Ectodermal cell (in vitro differentiated cells): Measurements from ENCODE around the gene OSTC.

Source experiments
- H3K27ac ChIP-seq: 2 replicates; pipeline ENCODE4 v1.7.0; 2013; ENCODE audit warnings: mild to moderate bottlenecking, low read depth, low read length; ENCODE audit not compliant: insufficient read depth, poor library complexity, severe bottlenecking
- H3K27me3 ChIP-seq: 2 replicates; pipeline ENCODE4 v1.7.0; 2013; ENCODE audit warnings: mild to moderate bottlenecking, low read length; ENCODE audit not compliant: insufficient read depth, control insufficient read depth, poor library complexity, severe bottlenecking
- H3K36me3 ChIP-seq: one replicate; pipeline ENCODE4 v1.7.0; 2013; ENCODE audit warnings: low read length; ENCODE audit not compliant: control insufficient read depth, insufficient read depth
- H3K4me1 ChIP-seq: one replicate; pipeline ENCODE4 v1.7.0; 2013; ENCODE audit warnings: low read length; ENCODE audit not compliant: control insufficient read depth, insufficient read depth
- H3K4me3 ChIP-seq: 2 replicates; pipeline ENCODE4 v1.7.0; 2013; ENCODE audit warnings: low read depth, low read length, control low read depth; ENCODE audit not compliant: insufficient read depth
- H3K9me3 ChIP-seq: 2 replicates; pipeline ENCODE4 v1.7.0; 2013; ENCODE audit warnings: mild to moderate bottlenecking, low read length, moderate library complexity; ENCODE audit not compliant: control insufficient read depth
- WGBS, 2 experiments: methylation state at CpG; one replicate each; pipeline ENCODE4 v1.1.7; 2013; ENCODE audit warnings: missing lambda C conversion rate in 2 of 2; 5-methylcytosine and 5-hydroxymethylcytosine counted together

The OSTC gene

DNA sequence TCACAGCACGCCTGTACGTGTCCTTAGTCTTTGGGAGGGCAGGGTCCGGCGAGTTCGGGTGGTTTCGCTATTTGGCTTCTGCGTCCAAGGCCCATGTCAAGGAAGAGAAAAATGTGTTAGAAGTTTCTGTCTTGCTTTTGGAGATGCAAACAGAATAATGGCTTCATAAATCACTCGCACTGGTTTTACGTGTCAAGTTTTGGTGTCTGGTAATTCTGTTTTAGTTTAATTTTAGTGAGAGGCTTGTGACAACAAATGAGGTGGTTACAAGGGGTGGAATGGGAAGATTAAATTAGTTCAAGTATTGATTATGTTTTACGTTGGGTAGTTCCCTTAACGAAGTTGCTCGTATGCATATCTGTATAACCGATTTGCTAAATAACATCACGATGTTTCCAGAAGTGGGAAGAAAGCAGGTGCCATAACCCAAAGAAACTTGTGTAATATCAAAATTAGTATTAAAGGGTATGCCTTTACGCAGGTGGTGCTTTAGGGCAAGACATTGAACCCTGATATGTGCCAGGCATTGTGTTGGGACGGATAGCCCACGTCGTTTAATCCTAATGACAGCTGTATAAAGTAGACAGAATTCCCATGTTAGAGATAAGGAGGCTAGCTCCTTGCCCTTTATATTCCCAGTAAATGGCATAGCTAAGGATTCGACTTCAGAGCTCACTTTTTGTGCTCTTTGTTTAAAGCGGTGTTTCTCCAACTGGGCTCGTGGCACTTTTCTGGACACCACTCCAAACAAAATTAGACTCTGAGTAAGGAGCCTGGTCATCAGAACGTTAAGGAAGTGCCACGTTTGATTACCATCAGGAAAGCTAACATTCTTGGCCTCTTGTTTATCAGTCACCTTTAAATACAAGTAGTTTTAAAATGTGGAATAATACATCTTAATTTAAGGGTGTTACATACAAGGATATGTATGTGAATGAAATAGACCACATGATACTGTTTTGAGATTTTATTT lies 29.2 kb upstream of the OSTC start:
- H3K9me3 ChIP-seq = no peaks in the 10 kb centered on the region
- 13 to 15% methylated on average over 23 of the region's 23 CpGs for WGBS, 2 experiments
- H3K4me1 ChIP-seq = no peaks in the 10 kb centered on the region
- peaks cover 36% of the 10 kb centered on the region for H3K36me3 ChIP-seq
- peak overlapping the region; percentile 92 for H3K27ac ChIP-seq
- no peaks in the 10 kb centered on the region for H3K27me3 ChIP-seq
- peak overlapping the region; percentile 88 for H3K4me3 ChIP-seq

DNA sequence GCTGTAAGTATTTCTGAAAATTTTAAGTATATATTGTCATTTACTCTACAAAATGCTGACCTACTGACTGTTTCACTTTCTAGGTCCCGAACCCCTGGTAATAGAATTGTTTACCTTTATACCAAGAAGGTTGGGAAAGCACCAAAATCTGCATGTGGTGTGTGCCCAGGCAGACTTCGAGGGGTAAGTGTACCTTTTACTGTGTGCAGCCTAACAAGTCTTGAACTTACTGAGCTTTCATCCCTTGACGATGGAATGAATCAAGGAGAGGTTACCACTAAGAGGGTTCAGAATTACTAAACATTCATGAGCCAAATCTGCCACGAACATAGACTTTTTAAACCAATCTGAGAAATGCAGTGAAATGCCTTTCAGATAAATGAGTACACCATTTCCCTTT lies 28.4 kb upstream of the OSTC start:
- H3K36me3 ChIP-seq = peaks cover 44% of the 10 kb centered on the region
- WGBS, 2 experiments = 94% methylated on average over 4 of the region's 4 CpGs

DNA sequence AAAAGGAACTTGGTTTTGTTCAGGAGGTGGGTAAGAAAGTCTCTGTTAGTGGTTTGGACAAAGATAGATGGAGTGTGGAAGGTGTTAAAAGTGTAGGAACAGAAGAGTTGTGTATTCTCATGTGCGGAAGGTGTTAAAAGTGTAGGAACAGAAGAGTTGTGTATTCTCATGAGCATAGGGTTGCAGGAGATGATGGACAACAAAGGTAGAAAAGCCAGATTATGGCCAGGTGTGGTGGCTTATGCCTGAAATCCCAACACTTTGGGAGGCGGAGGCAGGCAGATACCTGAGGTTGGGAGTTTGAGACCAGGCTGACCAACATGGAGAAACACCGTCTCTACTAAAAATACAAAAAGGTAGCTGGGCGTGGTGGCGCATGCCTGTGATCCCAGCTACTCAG lies 27.6 kb upstream of the OSTC start:
- 92 to 94% methylated on average over 5 of the region's 5 CpGs for whole genome bisulfite sequencing, 2 experiments
- H3K4me3 ChIP-seq = no peak overlapping the region
- no peak overlapping the region for H3K27ac ChIP-seq
- H3K36me3 ChIP-seq = peaks cover 44% of the 10 kb centered on the region
- no peaks in the 10 kb centered on the region for H3K9me3 ChIP-seq
- no peaks in the 10 kb centered on the region for H3K4me1 ChIP-seq
- no peaks in the 10 kb centered on the region for H3K27me3 ChIP-seq

More for the DNA sequence above, 28.4 kb upstream of the OSTC start:
- no peaks in the 10 kb centered on the region for H3K4me1 ChIP-seq
- H3K27ac ChIP-seq = no peak overlapping the region
- no peaks in the 10 kb centered on the region for H3K27me3 ChIP-seq
- H3K9me3 ChIP-seq = no peaks in the 10 kb centered on the region
- H3K4me3 ChIP-seq = no peak overlapping the region

DNA sequence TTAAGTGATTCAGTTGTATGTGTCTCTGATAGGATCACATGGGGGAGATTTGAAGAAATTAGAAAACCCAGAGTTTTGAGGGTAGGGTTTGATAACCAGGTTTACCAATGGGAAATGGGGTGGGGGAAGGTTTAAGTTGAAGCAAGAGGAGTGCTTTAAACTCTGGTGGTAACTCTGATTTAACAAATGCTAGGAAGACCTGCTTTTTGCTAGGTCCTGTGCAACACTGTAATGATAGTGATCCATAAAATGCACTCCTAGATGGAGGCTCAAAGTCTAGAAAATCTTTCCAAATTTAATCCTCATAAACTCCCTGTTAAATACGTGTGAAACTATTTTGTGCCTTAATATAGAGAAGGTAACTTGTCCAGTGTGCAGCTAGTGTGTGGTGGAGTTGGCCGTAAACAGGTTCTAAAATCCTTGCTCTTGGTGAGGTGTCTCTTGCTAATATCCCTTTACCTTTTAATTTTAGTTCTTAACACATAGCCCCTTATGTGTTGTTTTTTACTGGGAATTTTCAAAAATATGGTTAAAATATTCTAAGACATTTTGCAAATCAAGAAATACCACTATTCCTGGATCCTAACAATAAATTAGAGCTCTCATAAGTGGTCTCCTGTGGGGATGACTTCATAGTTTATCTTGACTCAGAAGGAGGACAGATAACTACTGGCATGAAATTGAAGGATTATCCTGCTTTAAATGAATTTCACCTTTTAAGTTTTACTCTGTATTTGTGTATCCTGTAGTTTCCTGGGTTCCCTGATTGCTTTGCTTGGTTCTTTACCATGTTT lies 25.9 kb upstream of the OSTC start:
- Histone ChIP-seq H3K27me3 (no peaks in the 10 kb centered on the region), H3K9me3 (no peaks in the 10 kb centered on the region), H3K27ac (no peak overlapping the region), H3K36me3 (peaks cover 49% of the 10 kb centered on the region), H3K4me1 (no peaks in the 10 kb centered on the region), H3K4me3 (no peak overlapping the region)
- WGBS, 2 experiments = 85 to 100% methylated on average over 1 to 2 of the region's 2 CpGs

DNA sequence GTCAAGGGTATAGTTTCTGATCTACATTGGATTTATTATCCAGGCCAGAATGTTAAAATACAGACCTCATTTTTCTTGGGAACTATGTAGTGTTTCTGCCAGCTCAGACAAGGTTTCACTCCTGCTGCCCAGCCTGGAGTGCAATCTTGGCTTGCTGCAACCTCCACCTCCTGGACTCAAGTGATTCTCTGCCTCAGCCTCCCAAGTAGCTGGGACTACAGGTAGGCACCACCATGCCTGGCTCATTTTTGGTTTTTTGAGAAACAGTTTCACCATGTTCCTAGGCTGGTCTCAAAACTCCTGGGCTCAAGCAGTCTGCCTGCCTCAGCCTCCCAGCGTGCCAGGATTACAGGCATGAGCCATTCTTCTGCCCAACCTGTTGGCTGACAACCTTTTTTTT lies 24.3 kb upstream of the OSTC start:
- no peak overlapping the region for H3K27ac ChIP-seq
- H3K4me1 ChIP-seq = no peaks in the 10 kb centered on the region
- peaks cover 53% of the 10 kb centered on the region for H3K36me3 ChIP-seq
- H3K9me3 ChIP-seq = no peaks in the 10 kb centered on the region
- no peak overlapping the region for H3K4me3 ChIP-seq
- no peaks in the 10 kb centered on the region for H3K27me3 ChIP-seq
- 91 to 92% methylated on average over 1 of the region's 1 CpG for WGBS, 2 experiments

DNA sequence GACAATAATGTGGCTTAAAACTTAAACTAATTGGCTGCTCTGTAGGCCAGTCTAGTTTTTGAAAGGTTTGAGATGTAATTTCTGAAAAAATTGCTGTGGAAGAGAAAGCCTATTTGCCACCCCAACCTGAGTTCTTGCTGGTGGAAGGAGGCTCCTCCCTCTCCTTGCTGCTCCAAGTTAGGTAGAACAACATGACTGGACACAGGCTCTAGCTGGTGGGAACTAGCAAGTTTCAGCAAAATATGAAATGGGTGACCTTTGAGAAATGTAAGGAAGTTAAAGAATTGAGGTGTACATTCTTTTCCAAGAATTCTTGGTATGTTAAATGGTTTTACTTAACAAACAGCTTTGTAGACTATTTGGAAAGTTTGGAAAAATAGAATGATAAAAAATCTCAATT lies 22.0 kb upstream of the OSTC start:
- Histone ChIP-seq H3K4me1 (no peaks in the 10 kb centered on the region), H3K36me3 (peaks cover 51% of the 10 kb centered on the region), H3K27me3 (no peaks in the 10 kb centered on the region), H3K27ac (no peak overlapping the region), H3K4me3 (no peak overlapping the region), H3K9me3 (no peaks in the 10 kb centered on the region)

DNA sequence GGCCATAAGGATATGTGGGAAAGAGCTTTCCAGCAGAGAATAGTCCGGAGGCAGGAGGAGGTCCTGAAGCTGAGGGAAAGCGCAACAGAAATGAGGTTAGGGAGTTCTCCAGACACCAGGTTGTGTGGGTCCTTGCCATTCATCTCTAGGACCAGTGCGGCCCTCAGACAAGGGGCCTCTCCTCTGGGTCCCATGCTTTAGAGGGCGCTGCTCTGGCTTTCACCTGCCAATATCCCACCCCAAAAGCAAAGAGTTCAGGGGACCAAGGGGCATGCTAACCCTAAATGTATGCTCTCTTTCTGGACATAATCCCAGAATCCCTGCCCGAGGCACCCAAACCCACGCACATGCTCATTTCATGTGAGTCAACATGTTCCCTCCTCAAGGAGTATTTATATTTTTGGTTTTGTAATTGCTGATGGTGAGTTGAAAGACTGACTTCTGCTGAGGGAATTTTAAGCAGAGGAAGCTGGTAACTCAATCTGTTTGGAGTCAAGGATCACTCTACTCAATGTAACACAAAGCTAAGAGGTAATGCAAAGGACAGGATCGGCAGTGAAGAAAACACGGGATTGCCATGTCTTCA lies 15.2 kb upstream of the OSTC start:
- WGBS, 2 experiments = 84 to 85% methylated on average over 8 of the region's 8 CpGs

DNA sequence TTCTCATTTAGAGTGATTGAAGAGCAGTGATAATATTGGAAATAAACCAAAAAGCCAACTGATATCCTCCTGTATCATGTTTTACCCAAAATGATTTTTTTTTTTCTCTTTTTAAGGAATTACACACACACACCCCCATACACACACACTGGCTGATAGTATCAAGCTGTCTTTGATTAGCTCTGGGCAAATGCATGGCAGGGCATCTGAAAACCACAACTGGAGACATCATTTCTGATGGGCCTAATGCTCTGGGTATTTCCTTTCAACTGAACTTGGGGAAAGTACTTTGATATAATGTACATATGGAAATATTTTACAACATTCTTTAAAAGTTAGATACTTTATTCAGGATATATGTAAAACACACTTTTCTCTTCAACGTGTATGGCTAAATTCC lies 14.2 kb upstream of the OSTC start:
- Histone ChIP-seq H3K27me3 (no peaks in the 10 kb centered on the region), H3K4me3 (no peak overlapping the region), H3K27ac (no peak overlapping the region), H3K36me3 (peaks cover 16% of the 10 kb centered on the region), H3K9me3 (no peaks in the 10 kb centered on the region), H3K4me1 (no peaks in the 10 kb centered on the region)
- 80 to 81% methylated on average over 1 of the region's 1 CpG for WGBS, 2 experiments

More for the DNA sequence above, 15.2 kb upstream of the OSTC start:
- Histone ChIP-seq H3K9me3 (no peaks in the 10 kb centered on the region), H3K4me3 (no peak overlapping the region), H3K27ac (no peak overlapping the region), H3K36me3 (peaks cover 22% of the 10 kb centered on the region), H3K27me3 (no peaks in the 10 kb centered on the region), H3K4me1 (no peaks in the 10 kb centered on the region)

DNA sequence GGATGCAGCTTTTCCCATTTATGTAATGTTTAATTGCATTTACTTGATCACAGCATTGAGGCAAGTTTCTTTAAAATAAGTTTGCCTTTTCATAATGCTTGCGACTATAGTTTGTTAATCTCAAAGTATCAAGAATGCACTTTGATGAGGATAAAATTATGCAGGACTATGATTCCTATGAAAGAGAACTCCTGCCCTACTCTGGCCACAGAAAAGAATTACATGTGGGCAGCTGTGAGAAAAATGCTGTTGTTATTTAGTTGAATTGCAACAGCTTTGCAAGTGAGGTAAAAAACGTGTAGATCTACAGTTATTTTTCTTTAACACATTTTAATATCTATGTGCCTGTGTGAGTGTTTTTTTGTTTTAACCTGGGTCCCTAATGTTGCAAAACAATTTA lies 12.5 kb upstream of the OSTC start:
- H3K27ac ChIP-seq = no peak overlapping the region
- no peak overlapping the region for H3K4me3 ChIP-seq
- H3K36me3 ChIP-seq = peaks cover 11% of the 10 kb centered on the region
- WGBS, 2 experiments = 78 to 100% methylated on average over 1 to 2 of the region's 2 CpGs
- H3K9me3 ChIP-seq = no peaks in the 10 kb centered on the region
- H3K4me1 ChIP-seq = no peaks in the 10 kb centered on the region
- no peaks in the 10 kb centered on the region for H3K27me3 ChIP-seq

DNA sequence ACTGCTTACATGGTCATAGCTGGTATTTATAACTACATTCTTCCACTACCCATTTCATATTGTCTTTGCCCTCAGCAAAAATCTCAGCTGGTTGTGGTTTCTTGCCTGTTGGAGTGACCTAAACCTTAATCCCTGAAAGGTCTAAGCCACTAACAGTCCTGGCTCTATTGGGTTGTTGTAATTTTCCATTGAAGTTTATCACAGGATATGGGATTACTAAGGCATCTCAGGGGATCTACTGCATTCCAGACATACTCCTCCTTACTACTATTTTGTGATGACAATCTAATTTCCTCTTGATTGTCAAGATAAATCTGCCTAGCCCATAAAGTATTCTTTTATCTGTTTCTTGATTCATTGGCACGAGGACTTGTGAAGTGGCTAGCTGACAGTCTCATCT lies 6.2 kb upstream of the OSTC start:
- Histone ChIP-seq H3K27ac (no peak overlapping the region), H3K27me3 (no peaks in the 10 kb centered on the region), H3K36me3 (no peaks in the 10 kb centered on the region), H3K4me1 (no peaks in the 10 kb centered on the region), H3K9me3 (no peaks in the 10 kb centered on the region), H3K4me3 (no peak overlapping the region)
- 86 to 100% methylated on average over 1 of the region's 1 CpG for WGBS, 2 experiments
